Measurements from ENCODE around the gene FRRS1L.

Gene FRRS1L

GRCh38 chr9:109190151-109190550 is 23.1 kb upstream of the FRRS1L start:
- no peak for TF ChIP-seq CTCF (IDR thresholded peaks at IDR 0.05; ENCODE audit: borderline replicate concordance, insufficient read depth, low read depth, low read length)
- H3K4me3 ChIP-seq (ENCODE audit: low read depth, low read length): no peak overlapping the region

GRCh38 chr9:109186857-109187520 is 19.9 kb upstream of the FRRS1L start:
- TF ChIP-seq CTCF (IDR thresholded peaks at IDR 0.05; ENCODE audit: borderline replicate concordance, insufficient read depth, low read depth, low read length): no peak
- no peak overlapping the region for H3K4me3 ChIP-seq (ENCODE audit: low read depth, low read length)

- peak; percentile 81 for TF ChIP-seq CTCF (IDR thresholded peaks at IDR 0.05; ENCODE audit: borderline replicate concordance, insufficient read depth, low read depth, low read length)
- H3K4me3 ChIP-seq (ENCODE audit: low read depth, low read length): no peak overlapping the region
Observed at GRCh38 chr9:109182940-109183798, 16.1 kb upstream of the FRRS1L start.

- TF ChIP-seq CTCF (IDR thresholded peaks at IDR 0.05; ENCODE audit: borderline replicate concordance, insufficient read depth, low read depth, low read length): no peak
- H3K4me3 ChIP-seq (ENCODE audit: low read depth, low read length): no peak overlapping the region
Observed at GRCh38 chr9:109182550-109182939, 15.5 kb upstream of the FRRS1L start.

- no peak for TF ChIP-seq CTCF (IDR thresholded peaks at IDR 0.05; ENCODE audit: borderline replicate concordance, insufficient read depth, low read depth, low read length)
- no peak overlapping the region for H3K4me3 ChIP-seq (ENCODE audit: low read depth, low read length)
Observed at GRCh38 chr9:109181284-109181683, 14.2 kb upstream of the FRRS1L start.

GRCh38 chr9:109179801-109180523 is 12.9 kb upstream of the FRRS1L start:
- TF ChIP-seq CTCF (IDR thresholded peaks at IDR 0.05; ENCODE audit: borderline replicate concordance, insufficient read depth, low read depth, low read length): no peak
- no peak overlapping the region for H3K4me3 ChIP-seq (ENCODE audit: low read depth, low read length)
